PC-3 (cell line): ENCODE data around the gene SNRPA1. TPM values are rescaled to one million over a fixed set of nuclear protein-coding genes. Genes with fewer than 3 reads are reported as not detected.

Experiments
- ATAC-seq: fragments of 200-7000 bp; cut with Tn5 transposase; 2 replicates; pipeline ENCODE4 v1.9.1; 2020; ENCODE audit warnings: mild to moderate bottlenecking, moderate library complexity
- BruUV-seq: library from RNA; stranded (reverse); fragments of 400-500 nt; replicated peaks from 2 replicates; lab custom pipeline; 2021; lab: Mats Ljungman, UMichigan
- CTCF ChIA-PET: fragments of 300-600 bp; sonication (Branson Sonifier 250); formaldehyde crosslinking; loops from one replicate; lab custom pipeline; 2022; ENCODE audit warnings: antibody characterized with exemption; lab: Charles Lee
- POLR2A ChIA-PET: fragments of 300-600 bp; sonication (Branson Sonifier 250); formaldehyde crosslinking; loops from one replicate; lab custom pipeline; 2022; ENCODE audit warnings: antibody characterized with exemption; ENCODE audit not compliant: unreplicated experiment; lab: Charles Lee
- DNase-seq: peaks from one replicate; pipeline ENCODE4 v3.0.0-alpha.2; 2015
- H2AFZ ChIP-seq: fragments of 300-600 bp; sonication (generic); 2 replicates; pipeline ENCODE4 v1.6.0; 2016; ENCODE audit warnings: antibody characterized with exemption, low read length
- H3F3A ChIP-seq: fragments of 300-600 bp; sonication (generic); one replicate; pipeline ENCODE4 v1.6.0; 2017; ENCODE audit warnings: antibody characterized with exemption, low read length, control low read depth, mild to moderate bottlenecking; ENCODE audit not compliant: unreplicated experiment
- H3K27ac ChIP-seq: fragments of 300-600 bp; sonication (generic); 2 replicates; pipeline ENCODE4 v1.5.1; 2016; ENCODE audit warnings: mild to moderate bottlenecking, low read length
- H3K27me3 ChIP-seq: fragments of 300-600 bp; sonication (generic); 2 replicates; pipeline ENCODE4 v1.6.1; 2016; ENCODE audit warnings: low read length, mixed read lengths
- H3K36me3 ChIP-seq: fragments of 300-600 bp; sonication (generic); 2 replicates; pipeline ENCODE4 v1.6.1; 2016; ENCODE audit warnings: low read depth, mixed run types, low read length, mixed read lengths
- H3K4me1 ChIP-seq: fragments of 300-600 bp; sonication (generic); 2 replicates; pipeline ENCODE4 v1.5.1; 2016; ENCODE audit warnings: low read length; ENCODE audit not compliant: insufficient read depth
- H3K4me2 ChIP-seq: fragments of 300-600 bp; sonication (generic); 2 replicates; pipeline ENCODE4 v1.6.0; 2016; ENCODE audit warnings: low read length
- H3K4me3 ChIP-seq: fragments of 300-600 bp; sonication (generic); 2 replicates; pipeline ENCODE4 v1.5.1; 2016; ENCODE audit warnings: mild to moderate bottlenecking, low read length, mixed read lengths
- H3K79me2 ChIP-seq: fragments of 300-600 bp; sonication (generic); 2 replicates; pipeline ENCODE4 v1.6.1; 2017; ENCODE audit warnings: low read length, mixed read lengths
- H3K9ac ChIP-seq: fragments of 300-600 bp; sonication (generic); 2 replicates; pipeline ENCODE4 v1.6.0; 2016; ENCODE audit warnings: mild to moderate bottlenecking, low read length
- H3K9me2 ChIP-seq: fragments of 300-600 bp; sonication (generic); replicated peaks from 2 replicates; pipeline ENCODE4 v1.6.1; 2016; ENCODE audit warnings: mixed run types, low read length, mixed read lengths
- H3K9me3 ChIP-seq: fragments of 300-600 bp; sonication (generic); 2 replicates; pipeline ENCODE4 v1.6.1; 2016; ENCODE audit warnings: low read length, mixed read lengths
- H4K20me1 ChIP-seq: fragments of 300-600 bp; sonication (generic); 2 replicates; pipeline ENCODE4 v1.6.1; 2016; ENCODE audit warnings: low read length, mixed read lengths
- CTCF ChIP-seq: fragments of 300-600 bp; sonication (generic); conservative IDR thresholded peaks from 2 replicates; pipeline ENCODE4 v1.5.1; 2017; ENCODE audit warnings: antibody characterized with exemption, low read depth, mild to moderate bottlenecking, low read length
- EZH2 ChIP-seq: fragments of 300-600 bp; sonication (generic); IDR thresholded peaks from one replicate; pipeline ENCODE4 v1.6.1; 2017; ENCODE audit warnings: antibody characterized with exemption, mild to moderate bottlenecking, low read length; ENCODE audit not compliant: unreplicated experiment
- EZH2phosphoT487 ChIP-seq: fragments of 300-600 bp; sonication (generic); IDR thresholded peaks from 2 replicates; pipeline ENCODE4 v1.6.1; 2018; ENCODE audit warnings: mild to moderate bottlenecking, antibody characterized with exemption, low read length, borderline replicate concordance
- intact Hi-C: fragments of 100-400 bp; cut with micrococcal nuclease; formaldehyde crosslinking; loops from 2 replicates; pipeline ENCODE4 v1.9.0; 2023
- total RNA-seq: library from RNA; depleted of rRNA; stranded (reverse); fragments of >200 nt; gene quantifications from 2 replicates; pipeline ENCODE4 v1.2.3, GENCODE V29; 2014

Gene SNRPA1
- total RNA-seq, 1 experiment from 2014 or later = 66.1 TPM

DNA sequence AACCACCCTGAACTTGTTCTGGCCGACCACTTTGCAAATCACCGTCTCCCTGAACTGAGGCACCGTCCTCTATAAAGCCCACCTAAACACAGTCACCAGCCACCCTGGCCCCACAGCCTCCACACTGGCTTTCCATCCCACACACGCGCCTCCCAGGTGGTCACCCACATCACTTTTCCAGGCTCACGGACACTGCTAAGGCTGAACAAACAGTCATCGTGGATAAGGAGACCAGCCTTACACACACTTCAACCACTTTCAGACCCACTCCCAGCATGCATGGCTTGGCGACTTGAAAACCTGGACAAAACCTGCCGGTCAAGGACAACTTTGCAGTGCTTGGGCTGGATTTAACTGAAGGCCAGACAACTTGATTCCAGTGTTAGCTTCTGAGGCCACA lies 51.6 kb downstream of the SNRPA1 start:
- intact Hi-C loops = no loop called here
- H3F3A ChIP-seq = no peaks in the 10 kb centered on the region
- H3K9me3 ChIP-seq = no peaks in the 10 kb centered on the region
- H3K4me1 ChIP-seq = no peaks in the 10 kb centered on the region; the same call in 1 of the 2 replicates
- peaks cover 4% of the 10 kb centered on the region; the same call in 1 of the 2 replicates for H3K36me3 ChIP-seq
- BruUV-seq = no TSS peak
- ATAC-seq = no peak
- peaks cover 31% of the 10 kb centered on the region for H4K20me1 ChIP-seq
- no peak overlapping the region for H2AFZ ChIP-seq
- no peaks in the 10 kb centered on the region for H3K9me2 ChIP-seq
- ChIA-PET POLR2A (interaction anchor here (0.6 kb wide), 1 partner anchor 75 kb away, joined by 6 read pairs; no protein-coding TSS in a partner anchor), CTCF (no interaction called here)
- H3K27ac ChIP-seq = no peak overlapping the region
- H3K9ac ChIP-seq = no peak overlapping the region
- no peaks in the 10 kb centered on the region for H3K27me3 ChIP-seq
- H3K4me2 ChIP-seq = no peak overlapping the region
- peaks cover 100% of the 10 kb centered on the region for H3K79me2 ChIP-seq
- no peak overlapping the region for H3K4me3 ChIP-seq
- DNase-seq = no peak
- TF ChIP-seq EZH2phosphoT487 = no peak
- TF ChIP-seq CTCF = no peak
- no peak for TF ChIP-seq EZH2

DNA sequence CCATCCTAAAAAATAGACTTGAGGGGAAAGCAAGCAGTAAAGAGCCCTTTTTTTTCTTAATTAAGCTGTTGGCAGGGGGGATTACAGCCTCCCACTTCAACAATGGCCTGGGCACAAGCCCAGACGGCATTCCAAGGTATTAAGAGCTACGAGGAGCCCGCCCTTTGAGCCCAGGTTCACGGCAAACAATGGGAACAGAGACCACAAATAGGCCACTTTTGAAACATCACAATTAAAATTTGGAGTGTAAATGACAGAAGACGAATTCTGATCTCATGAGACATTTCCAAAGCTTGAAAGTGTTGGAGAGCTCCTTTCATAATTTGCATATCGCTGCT lies 52.1 kb downstream of the SNRPA1 start:
- Histone ChIP-seq H2AFZ (no peak overlapping the region), H3K79me2 (peaks cover 100% of the 10 kb centered on the region), H3K36me3 (peaks cover 4% of the 10 kb centered on the region; the same call in 1 of the 2 replicates), H3K4me1 (no peaks in the 10 kb centered on the region; the same call in 1 of the 2 replicates), H3K9ac (no peak overlapping the region), H3K4me3 (no peak overlapping the region), H3F3A (no peaks in the 10 kb centered on the region), H3K9me2 (no peaks in the 10 kb centered on the region), H3K4me2 (no peak overlapping the region), H4K20me1 (peaks cover 31% of the 10 kb centered on the region), H3K9me3 (no peaks in the 10 kb centered on the region), H3K27ac (no peak overlapping the region), H3K27me3 (no peaks in the 10 kb centered on the region)
- no TSS peak for BruUV-seq
- POLR2A ChIA-PET = no interaction called here
- no peak for ATAC-seq
- DNase-seq = no peak
- TF ChIP-seq CTCF = no peak
- TF ChIP-seq EZH2 = no peak
- TF ChIP-seq EZH2phosphoT487 = no peak
- CTCF ChIA-PET = no interaction called here
- intact Hi-C loops = no loop called here

DNA sequence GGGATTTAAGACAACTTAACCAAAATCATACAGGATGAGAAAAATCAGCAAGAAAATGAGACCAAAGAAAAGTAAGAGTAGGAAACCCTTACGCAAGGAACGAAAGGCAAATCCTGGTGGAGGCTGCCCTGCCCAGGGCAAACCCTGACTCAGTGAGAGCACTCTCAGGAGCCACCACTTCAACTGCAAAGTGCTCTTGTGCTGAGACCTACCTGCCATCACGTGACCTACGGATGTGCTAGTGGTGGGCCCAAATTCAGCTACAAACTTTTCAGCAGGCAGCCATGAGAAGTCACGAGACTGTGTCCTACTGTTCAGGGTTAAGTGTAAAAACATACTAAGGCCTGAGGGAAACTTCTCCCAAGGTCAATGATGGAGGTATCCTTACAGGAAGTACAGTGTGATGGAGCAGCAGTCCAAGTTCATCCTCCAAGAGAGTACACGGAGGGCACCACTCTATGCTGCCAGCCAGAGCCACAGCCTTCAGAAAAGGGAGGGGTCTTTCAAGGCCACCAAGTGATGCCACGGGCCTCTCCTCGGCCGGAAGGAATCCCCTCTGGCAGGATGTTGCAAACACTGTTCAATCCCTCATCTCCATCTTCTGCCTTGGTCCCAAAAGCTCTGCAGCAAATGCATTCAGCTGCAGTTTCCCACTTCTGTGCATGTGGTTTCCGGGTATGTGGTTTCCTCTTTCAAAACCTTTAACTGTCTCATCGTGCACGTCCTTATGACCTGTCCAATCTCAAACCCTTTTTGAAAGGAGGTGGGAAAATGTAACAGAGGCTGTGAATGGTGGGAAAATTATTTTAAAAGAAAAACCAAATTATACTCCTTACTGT lies 52.7 kb downstream of the SNRPA1 start:
- Histone ChIP-seq H3K4me3 (no peak overlapping the region), H3K27me3 (no peaks in the 10 kb centered on the region), H2AFZ (no peak overlapping the region), H3K9ac (no peak overlapping the region), H3K79me2 (peaks cover 100% of the 10 kb centered on the region), H3K4me2 (no peak overlapping the region), H3K9me2 (no peaks in the 10 kb centered on the region), H4K20me1 (peaks cover 26% of the 10 kb centered on the region), H3F3A (no peaks in the 10 kb centered on the region), H3K36me3 (no peaks in the 10 kb centered on the region), H3K9me3 (no peaks in the 10 kb centered on the region), H3K4me1 (no peaks in the 10 kb centered on the region; the same call in 1 of the 2 replicates), H3K27ac (no peak overlapping the region)
- CTCF ChIA-PET = no interaction called here
- no peak for TF ChIP-seq EZH2phosphoT487
- TF ChIP-seq EZH2 = no peak
- TF ChIP-seq CTCF = no peak
- POLR2A ChIA-PET = no interaction called here
- DNase-seq (no peak), ATAC-seq (no peak)
- intact Hi-C loops = no loop called here
- no TSS peak for BruUV-seq
